KOPT-K1 (cell line): ENCODE data around the gene RMI2.

Experiments
- H3K27ac ChIP-seq: fragments of 200-600 bp; sonication (generic); 2 replicates; pipeline ENCODE4 v1.5.1; 2016; ENCODE audit warnings: antibody characterized with exemption, mild to moderate bottlenecking, low read depth, low read length; ENCODE audit not compliant: poor library complexity, severe bottlenecking
- H3K36me3 ChIP-seq: fragments of 200-600 bp; sonication (generic); 2 replicates; pipeline ENCODE4 v1.5.1; 2017; ENCODE audit warnings: antibody characterized with exemption, mild to moderate bottlenecking, low read length, moderate library complexity; ENCODE audit not compliant: insufficient read depth
- H3K9me3 ChIP-seq: fragments of 200-600 bp; sonication (generic); 2 replicates; pipeline ENCODE4 v1.5.1; 2017; ENCODE audit warnings: antibody characterized with exemption, low read length, mild to moderate bottlenecking; ENCODE audit not compliant: insufficient read depth, poor library complexity, severe bottlenecking

RMI2 gene

GRCh38 chr16:11319529-11320146, 25.6 kb upstream of the RMI2 start:
- Histone ChIP-seq H3K36me3 (no peaks in the 10 kb centered on the region), H3K9me3 (no peaks in the 10 kb centered on the region), H3K27ac (no peak overlapping the region)

- Histone ChIP-seq H3K36me3 (no peaks in the 10 kb centered on the region), H3K9me3 (no peaks in the 10 kb centered on the region), H3K27ac (no peak overlapping the region)
These were observed 25.1 kb upstream of the RMI2 start for GRCh38 chr16:11320170-11320569.

- H3K27ac ChIP-seq: no peak overlapping the region
- H3K9me3 ChIP-seq: no peaks in the 10 kb centered on the region
- no peaks in the 10 kb centered on the region for H3K36me3 ChIP-seq
These were observed 23.6 kb upstream of the RMI2 start for GRCh38 chr16:11321662-11322061.

- no peaks in the 10 kb centered on the region for H3K9me3 ChIP-seq
- H3K27ac ChIP-seq: no peak overlapping the region
- no peaks in the 10 kb centered on the region for H3K36me3 ChIP-seq
These were observed 22.4 kb upstream of the RMI2 start for GRCh38 chr16:11322823-11323222.

- Histone ChIP-seq H3K9me3 (no peaks in the 10 kb centered on the region), H3K36me3 (no peaks in the 10 kb centered on the region), H3K27ac (no peak overlapping the region)
These were observed 21.5 kb upstream of the RMI2 start for GRCh38 chr16:11323551-11324336.

GRCh38 chr16:11325404-11326083, 19.7 kb upstream of the RMI2 start:
- Histone ChIP-seq H3K9me3 (no peaks in the 10 kb centered on the region), H3K36me3 (no peaks in the 10 kb centered on the region), H3K27ac (no peak overlapping the region)

- no peak overlapping the region for H3K27ac ChIP-seq
- no peaks in the 10 kb centered on the region for H3K9me3 ChIP-seq
- no peaks in the 10 kb centered on the region for H3K36me3 ChIP-seq
These were observed 19.0 kb upstream of the RMI2 start for GRCh38 chr16:11326084-11326736.

GRCh38 chr16:11326737-11327276, 18.5 kb upstream of the RMI2 start:
- H3K36me3 ChIP-seq: no peaks in the 10 kb centered on the region
- no peaks in the 10 kb centered on the region for H3K9me3 ChIP-seq
- no peak overlapping the region for H3K27ac ChIP-seq

GRCh38 chr16:11327277-11328171, 17.7 kb upstream of the RMI2 start:
- H3K9me3 ChIP-seq: no peaks in the 10 kb centered on the region
- H3K27ac ChIP-seq: peak overlapping the region; percentile 51
- H3K36me3 ChIP-seq: no peaks in the 10 kb centered on the region

GRCh38 chr16:11328172-11329070, 16.8 kb upstream of the RMI2 start:
- peak overlapping the region; percentile 51 for H3K27ac ChIP-seq
- no peaks in the 10 kb centered on the region for H3K36me3 ChIP-seq
- no peaks in the 10 kb centered on the region for H3K9me3 ChIP-seq

- no peaks in the 10 kb centered on the region for H3K9me3 ChIP-seq
- H3K27ac ChIP-seq: peak overlapping the region; percentile 51
- no peaks in the 10 kb centered on the region for H3K36me3 ChIP-seq
These were observed 16.2 kb upstream of the RMI2 start for GRCh38 chr16:11329071-11329491.

GRCh38 chr16:11329891-11330290, 15.4 kb upstream of the RMI2 start:
- Histone ChIP-seq H3K27ac (no peak overlapping the region), H3K9me3 (no peaks in the 10 kb centered on the region)

GRCh38 chr16:11330526-11331237, 14.6 kb upstream of the RMI2 start:
- Histone ChIP-seq H3K9me3 (no peaks in the 10 kb centered on the region), H3K27ac (no peak overlapping the region), H3K36me3 (no peaks in the 10 kb centered on the region)

More at GRCh38 chr16:11329891-11330290, 15.4 kb upstream of the RMI2 start:
- no peaks in the 10 kb centered on the region for H3K36me3 ChIP-seq
